Measurements from ENCODE around the gene SLC35E2B. TPM values are rescaled to one million over a fixed set of nuclear protein-coding genes. Genes with fewer than 3 reads are reported as not detected.
"Not testable (repeated sequence)": the region's sequence is repeated elsewhere in the genome, so short reads cannot be mapped to it uniquely, and the experiment has no call there.

SLC35E2B gene
- total and polyA plus RNA-seq, 2 of the 13 experiments (the other 11 are each of a cell fraction or from before 2014, with no cell fraction given): 14.1 to 19.7 TPM

DNA sequence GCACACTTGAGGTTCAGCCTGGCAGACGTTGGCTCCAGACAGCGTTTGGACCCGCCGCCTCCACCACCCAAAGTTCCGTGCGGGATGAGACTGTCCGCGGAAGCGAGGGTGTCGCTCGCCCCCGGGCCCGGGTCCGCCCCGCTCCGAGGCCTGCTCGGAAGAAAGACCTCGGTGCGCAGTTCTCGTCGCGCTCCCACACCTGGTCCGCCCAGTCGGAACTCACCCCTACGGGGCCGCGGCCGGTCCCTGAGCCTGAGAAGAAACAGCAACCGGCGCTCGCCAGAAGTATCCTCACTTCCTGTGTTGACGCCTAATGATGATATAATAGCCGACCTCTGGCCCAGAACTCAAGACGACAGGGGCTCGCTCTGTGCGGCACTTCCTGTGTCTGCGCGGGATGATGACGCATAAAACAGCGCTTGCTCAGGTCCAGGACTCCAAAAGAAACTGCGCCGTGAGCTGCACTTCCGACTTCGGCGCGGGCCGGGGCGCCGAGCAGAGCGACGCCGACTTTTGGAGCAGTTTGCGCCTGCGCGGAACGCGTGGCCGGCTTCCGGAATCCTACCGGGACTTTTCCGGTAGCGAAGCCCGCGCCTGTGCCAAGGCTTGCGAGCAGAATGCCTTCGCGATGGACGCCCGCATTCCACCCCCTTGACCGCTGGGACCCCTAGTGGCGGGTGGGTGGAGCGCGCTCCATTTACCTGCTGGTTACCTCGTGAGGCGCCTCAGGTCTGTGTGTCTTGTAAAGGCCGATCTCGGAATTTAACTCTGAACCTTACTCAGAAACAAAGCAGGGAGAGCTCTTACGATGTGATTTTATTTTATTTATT lies 31.7 kb upstream of the SLC35E2B start, which contains the start of gene CDK11A:
Gene CDK11A (minus strand): TSS at position 323 of the 830 bp plus-strand sequence. CDS start 1,539 bp downstream, outside the sequence.
- CTCF ChIA-PET (ENCODE audit: low intra/inter-chr PET ratio, low total read pairs); H3K9me3 ChIP-seq (ENCODE audit: low read length); H3K79me2 ChIP-seq (ENCODE audit: insufficient read depth, low read length); BruUV-seq (replicated peaks); intact Hi-C loops (cut with micrococcal nuclease; ENCODE audit: unreplicated experiment); H2AFZ ChIP-seq (ENCODE audit: low read length); H4K20me1 ChIP-seq (ENCODE audit: insufficient read depth, low read length); in situ Hi-C loops (cut with HindIII; ENCODE audit: extremely low pct_ligation_motif_present, low pct_unique_long_range_greater_than_20kb); H3K27me3 ChIP-seq (ENCODE audit: control insufficient read depth in 1 of 2, insufficient read depth in 2 of 2, low read length in 2 of 2); H3K4me1 ChIP-seq (ENCODE audit: insufficient read depth, low read length): not testable (repeated sequence)
- 0% methylated on average over 1 of the region's 78 CpGs for WGBS (ENCODE audit: low lambda C conversion rate)
- peak within 1 kb of the TSS; percentile 39; the same call in 1 of the 2 replicates for H3K4me2 ChIP-seq (ENCODE audit: low read depth, low read length)
- ATAC-seq (peak; percentile 91), DNase-seq (ENCODE audit: low spot score) (peak; percentile 99), FAIRE-seq (peak; percentile 63)
- peak within 1 kb of the TSS; percentile 83 for H3K27ac ChIP-seq (ENCODE audit: extremely low read length, insufficient read depth, low read length)
- POLR2A ChIA-PET: interaction anchor here (0.6 kb wide), 1 partner anchor 67 kb away, joined by 4 read pairs; no protein-coding TSS in a partner anchor
- peaks cover 2 to 12% of the 10 kb centered on the region in 2 experiments; a peak in 3 of 5 replicates for H3K36me3 ChIP-seq (replicated peaks in 1 of 2; ENCODE audit: control insufficient read depth in 1 of 2, insufficient read depth in 2 of 2, low read length in 2 of 2)
- H3K9ac ChIP-seq (ENCODE audit: insufficient read depth, low read depth, low read length): peak within 1 kb of the TSS; percentile 71
- peak within 1 kb of the TSS; percentile 61 to 81 (median 78); a peak in 5 of 6 replicates for H3K4me3 ChIP-seq (replicated peaks in 1 of 3; ENCODE audit: insufficient read depth in 1 of 3, low read depth in 2 of 3, low read length in 3 of 3)
- TF ChIP-seq PHF21A (CRISPR knock-in tag; IDR thresholded peaks at IDR 0.05) (peak; percentile 45; the same call in 1 of the 2 replicates), SRF (IDR thresholded peaks at IDR 0.05; ENCODE audit: low read depth, low read length) (peak; percentile 68), GATAD2A (CRISPR knock-in tag; IDR thresholded peaks at IDR 0.05) (peak; percentile 23; the same call in 1 of the 2 replicates), SAP130 (CRISPR knock-in tag; IDR thresholded peaks at IDR 0.05; ENCODE audit: low read depth) (peak; percentile 93), SALL1 (CRISPR knock-in tag; IDR thresholded peaks at IDR 0.05) (peak; percentile 41; the same call in 1 of the 2 replicates), TAF1 (CRISPR knock-in tag; IDR thresholded peaks at IDR 0.05) (peak; percentile 46), SMAD3 (CRISPR knock-in tag; IDR thresholded peaks at IDR 0.05) (0 out of 2 replicates have a peak, but pooled peaks have one; percentile 18), GATAD1 (CRISPR knock-in tag; IDR thresholded peaks at IDR 0.05) (peak; percentile 97), SIX4 (CRISPR knock-in tag; IDR thresholded peaks at IDR 0.05) (peak; percentile 56; the same call in 1 of the 2 replicates), MYNN (CRISPR knock-in tag; IDR thresholded peaks at IDR 0.05; ENCODE audit: low read depth) (0 out of 2 replicates have a peak, but pooled peaks have one; percentile 59), PHF20 (CRISPR knock-in tag; IDR thresholded peaks at IDR 0.05) (peak; percentile 96), MXD4 (CRISPR knock-in tag; IDR thresholded peaks at IDR 0.05) (peak; percentile 40; the same call in 1 of the 2 replicates), YEATS4 (CRISPR knock-in tag; IDR thresholded peaks at IDR 0.05; ENCODE audit: borderline replicate concordance) (0 out of 2 replicates have a peak, but pooled peaks have one; percentile 47), ZFY (CRISPR knock-in tag; IDR thresholded peaks at IDR 0.05) (peak; percentile 70), YEATS2 (CRISPR knock-in tag; IDR thresholded peaks at IDR 0.05; ENCODE audit: borderline replicate concordance) (peak; percentile 80; the same call in 1 of the 2 replicates), FOSL2 (CRISPR knock-in tag; IDR thresholded peaks at IDR 0.05) (peak; percentile 57), BCL6 (CRISPR knock-in tag; IDR thresholded peaks at IDR 0.05) (0 out of 2 replicates have a peak, but pooled peaks have one; percentile 12)
- TF ChIP-seq, protein P1, sequence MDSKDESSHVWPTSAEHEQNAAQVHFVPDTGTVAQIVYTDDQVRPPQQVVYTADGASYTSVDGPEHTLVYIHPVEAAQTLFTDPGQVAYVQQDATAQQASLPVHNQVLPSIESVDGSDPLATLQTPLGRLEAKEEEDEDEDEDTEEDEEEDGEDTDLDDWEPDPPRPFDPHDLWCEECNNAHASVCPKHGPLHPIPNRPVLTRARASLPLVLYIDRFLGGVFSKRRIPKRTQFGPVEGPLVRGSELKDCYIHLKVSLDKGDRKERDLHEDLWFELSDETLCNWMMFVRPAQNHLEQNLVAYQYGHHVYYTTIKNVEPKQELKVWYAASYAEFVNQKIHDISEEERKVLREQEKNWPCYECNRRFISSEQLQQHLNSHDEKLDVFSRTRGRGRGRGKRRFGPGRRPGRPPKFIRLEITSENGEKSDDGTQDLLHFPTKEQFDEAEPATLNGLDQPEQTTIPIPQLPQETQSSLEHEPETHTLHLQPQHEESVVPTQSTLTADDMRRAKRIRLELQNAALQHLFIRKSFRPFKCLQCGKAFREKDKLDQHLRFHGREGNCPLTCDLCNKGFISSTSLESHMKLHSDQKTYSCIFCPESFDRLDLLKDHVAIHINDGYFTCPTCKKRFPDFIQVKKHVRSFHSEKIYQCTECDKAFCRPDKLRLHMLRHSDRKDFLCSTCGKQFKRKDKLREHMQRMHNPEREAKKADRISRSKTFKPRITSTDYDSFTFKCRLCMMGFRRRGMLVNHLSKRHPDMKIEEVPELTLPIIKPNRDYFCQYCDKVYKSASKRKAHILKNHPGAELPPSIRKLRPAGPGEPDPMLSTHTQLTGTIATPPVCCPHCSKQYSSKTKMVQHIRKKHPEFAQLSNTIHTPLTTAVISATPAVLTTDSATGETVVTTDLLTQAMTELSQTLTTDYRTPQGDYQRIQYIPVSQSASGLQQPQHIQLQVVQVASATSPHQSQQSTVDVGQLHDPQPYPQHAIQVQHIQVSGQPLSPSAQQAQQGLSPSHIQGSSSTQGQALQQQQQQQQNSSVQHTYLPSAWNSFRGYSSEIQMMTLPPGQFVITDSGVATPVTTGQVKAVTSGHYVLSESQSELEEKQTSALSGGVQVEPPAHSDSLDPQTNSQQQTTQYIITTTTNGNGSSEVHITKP (CRISPR knock-in tag; IDR thresholded peaks at IDR 0.05; ENCODE audit: low read depth): peak; percentile 83; the same call in 1 of the 2 replicates
- TF ChIP-seq, protein P2, sequence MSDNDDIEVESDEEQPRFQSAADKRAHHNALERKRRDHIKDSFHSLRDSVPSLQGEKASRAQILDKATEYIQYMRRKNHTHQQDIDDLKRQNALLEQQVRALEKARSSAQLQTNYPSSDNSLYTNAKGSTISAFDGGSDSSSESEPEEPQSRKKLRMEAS (IDR thresholded peaks at IDR 0.05): peak; percentile 59
- TF ChIP-seq, protein P3, sequence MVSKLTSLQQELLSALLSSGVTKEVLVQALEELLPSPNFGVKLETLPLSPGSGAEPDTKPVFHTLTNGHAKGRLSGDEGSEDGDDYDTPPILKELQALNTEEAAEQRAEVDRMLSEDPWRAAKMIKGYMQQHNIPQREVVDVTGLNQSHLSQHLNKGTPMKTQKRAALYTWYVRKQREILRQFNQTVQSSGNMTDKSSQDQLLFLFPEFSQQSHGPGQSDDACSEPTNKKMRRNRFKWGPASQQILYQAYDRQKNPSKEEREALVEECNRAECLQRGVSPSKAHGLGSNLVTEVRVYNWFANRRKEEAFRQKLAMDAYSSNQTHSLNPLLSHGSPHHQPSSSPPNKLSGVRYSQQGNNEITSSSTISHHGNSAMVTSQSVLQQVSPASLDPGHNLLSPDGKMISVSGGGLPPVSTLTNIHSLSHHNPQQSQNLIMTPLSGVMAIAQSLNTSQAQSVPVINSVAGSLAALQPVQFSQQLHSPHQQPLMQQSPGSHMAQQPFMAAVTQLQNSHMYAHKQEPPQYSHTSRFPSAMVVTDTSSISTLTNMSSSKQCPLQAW (CRISPR knock-in tag; IDR thresholded peaks at IDR 0.05): peak; percentile 59; the same call in 1 of the 2 replicates

Measured in HepG2 (cell line).